ENCODE data around the gene MTHFD1L.

DNA sequence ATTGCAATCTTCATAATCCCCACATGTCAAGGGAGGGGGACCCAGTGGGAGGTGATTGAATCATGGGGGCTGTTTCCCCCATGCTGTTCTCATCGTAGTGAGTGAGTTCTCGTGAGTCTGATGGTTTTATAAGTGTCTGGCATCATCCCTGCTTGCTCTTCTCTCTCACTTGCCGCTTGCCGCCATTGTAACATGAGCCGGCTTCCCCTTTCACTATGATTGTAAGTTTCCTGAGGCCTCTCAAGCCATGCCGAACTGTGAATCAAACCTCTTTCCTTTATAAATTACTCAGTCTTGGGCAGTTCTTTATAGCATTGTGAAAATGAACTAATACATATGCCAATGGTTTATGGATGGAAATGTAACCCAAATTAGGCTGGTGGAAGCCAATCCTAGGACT, 264.8 kb downstream of the MTHFD1L start:
- TF ChIP-seq CTCF (conservative IDR thresholded peaks at IDR 0.05) (no peak), ZFX (IDR thresholded peaks at IDR 0.05) (no peak)

Data from C4-2B (cell line).